ENCODE results near the gene AJAP1.
"Not testable (repeated sequence)": the region's sequence is repeated elsewhere in the genome, so short reads cannot be mapped to it uniquely, and the experiment has no call there.

Gene AJAP1

GRCh38 chr1:4658643-4659628 is 4.5 kb downstream of the AJAP1 start:
- no peak for DNase-seq

GRCh38 chr1:4660917-4661594 is 6.6 kb downstream of the AJAP1 start:
- no peak for DNase-seq

- DNase-seq: no peak
Measured at GRCh38 chr1:4661595-4661917, 7.1 kb downstream of the AJAP1 start.

GRCh38 chr1:4662168-4662567 is 7.8 kb downstream of the AJAP1 start:
- DNase-seq: no peak

GRCh38 chr1:4662723-4663122 is 8.3 kb downstream of the AJAP1 start:
- DNase-seq: no peak

- no peak for DNase-seq
Measured at GRCh38 chr1:4664095-4664494, 9.7 kb downstream of the AJAP1 start.

- no peak for DNase-seq
Measured at GRCh38 chr1:4664606-4665005, 10.2 kb downstream of the AJAP1 start.

- no peak for DNase-seq
Measured at GRCh38 chr1:4665456-4665855, 11.0 kb downstream of the AJAP1 start.

GRCh38 chr1:4666683-4667082 is 12.3 kb downstream of the AJAP1 start:
- not testable (repeated sequence) for DNase-seq

- no peak for DNase-seq
Measured at GRCh38 chr1:4668743-4669700, 14.6 kb downstream of the AJAP1 start.

GRCh38 chr1:4670265-4670664 is 15.9 kb downstream of the AJAP1 start:
- DNase-seq: no peak

GRCh38 chr1:4671828-4672227 is 17.4 kb downstream of the AJAP1 start:
- DNase-seq: no peak

GRCh38 chr1:4673494-4673893 is 19.1 kb downstream of the AJAP1 start:
- DNase-seq: no peak

- no peak for DNase-seq
Measured at GRCh38 chr1:4674117-4674516, 19.7 kb downstream of the AJAP1 start.

- no peak for DNase-seq
Measured at GRCh38 chr1:4674676-4675075, 20.3 kb downstream of the AJAP1 start.

GRCh38 chr1:4675454-4676186 is 21.2 kb downstream of the AJAP1 start:
- no peak for DNase-seq

GRCh38 chr1:4676253-4676652 is 21.8 kb downstream of the AJAP1 start:
- no peak for DNase-seq

- DNase-seq: no peak
Measured at GRCh38 chr1:4677608-4678007, 23.2 kb downstream of the AJAP1 start.

GRCh38 chr1:4678066-4678717 is 23.8 kb downstream of the AJAP1 start:
- DNase-seq: no peak

GRCh38 chr1:4681026-4681425 is 26.6 kb downstream of the AJAP1 start:
- no peak for DNase-seq

- no peak for DNase-seq
Measured at GRCh38 chr1:4682607-4683220, 28.3 kb downstream of the AJAP1 start.

Data from CD4-positive, alpha-beta T cell treated with Interferon gamma for 1 hour (primary cell).